Activated CD8-positive, alpha-beta memory T cell treated with anti-CD3 and anti-CD28 coated beads, Interleukin-2, amount 50 U/mL, for 1 hour (primary cell): ENCODE results near the gene PLA2R1.

Experiments used
- DNase-seq: peaks from one replicate; pipeline ENCODE4 v3.0.0-alpha.2; 2020; ENCODE audit errors: extremely low read depth

Gene PLA2R1

GRCh38 chr2:159933727-159934049, 128.7 kb downstream of the PLA2R1 start:
- no peak for DNase-seq

- DNase-seq, result no peak
Observed at GRCh38 chr2:159933040-159933726, 129.2 kb downstream of the PLA2R1 start.

DNA sequence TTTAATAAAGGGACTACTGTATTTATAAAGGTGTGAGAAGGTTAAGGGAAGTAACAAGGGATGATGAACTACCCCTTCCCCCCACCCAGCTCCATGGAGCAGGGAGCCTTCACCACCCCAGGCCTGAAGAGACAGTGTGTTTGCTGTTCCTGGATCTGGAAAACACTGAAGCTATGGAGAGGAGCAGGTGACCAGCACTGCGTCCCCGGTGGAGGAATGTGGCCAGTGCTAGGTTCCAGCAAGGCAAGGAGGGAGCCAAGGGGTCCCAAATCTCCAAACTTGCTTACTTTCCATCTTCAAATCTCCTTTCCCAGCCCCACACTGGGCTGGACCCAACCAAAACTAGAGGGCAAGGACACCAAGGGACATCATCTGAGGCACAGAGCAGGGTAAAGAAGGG, 135.7 kb downstream of the PLA2R1 start:
- DNase-seq, result no peak

GRCh38 chr2:159925975-159926374, 136.4 kb downstream of the PLA2R1 start:
- no peak for DNase-seq

DNA sequence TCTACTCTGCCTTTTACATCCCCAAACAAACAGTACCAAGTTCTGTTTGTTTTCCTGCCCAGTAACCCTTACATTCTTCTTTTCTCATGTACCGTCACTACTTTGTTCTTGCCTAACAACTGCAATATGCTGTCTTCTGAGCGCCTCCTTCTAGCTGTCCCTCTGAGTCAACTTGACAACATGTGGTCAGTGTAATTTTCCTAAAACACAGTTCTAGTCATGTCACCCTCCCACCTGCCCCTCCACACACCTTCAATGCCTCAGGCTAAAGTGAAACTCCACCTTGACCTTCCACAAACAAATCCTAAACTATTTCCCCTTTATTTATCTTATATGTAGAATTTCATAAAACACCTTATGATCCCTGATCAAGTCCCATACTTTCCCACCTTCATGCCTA, 139.9 kb downstream of the PLA2R1 start:
- DNase-seq, result no peak

- DNase-seq, result no peak
Observed at GRCh38 chr2:159921752-159922404, 140.5 kb downstream of the PLA2R1 start.

DNA sequence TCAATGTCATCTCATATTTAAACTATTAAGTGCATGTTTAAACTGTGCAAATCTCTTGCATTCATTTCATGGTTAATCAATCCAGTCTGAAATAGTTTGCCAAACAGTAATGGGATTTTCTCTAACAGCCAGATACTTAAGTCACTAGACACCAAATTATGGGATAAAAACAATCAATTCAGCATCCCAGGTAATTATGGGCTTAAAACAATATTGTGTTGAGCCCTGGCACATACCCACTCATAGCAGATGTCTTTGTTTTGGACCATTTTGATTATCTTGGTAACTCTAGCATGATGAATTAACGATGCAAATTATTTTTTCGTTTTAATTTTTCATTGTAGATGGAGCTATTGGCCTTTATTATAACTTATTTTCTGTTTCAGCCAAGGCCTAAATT, 145.9 kb downstream of the PLA2R1 start:
- DNase-seq, result no peak

DNA sequence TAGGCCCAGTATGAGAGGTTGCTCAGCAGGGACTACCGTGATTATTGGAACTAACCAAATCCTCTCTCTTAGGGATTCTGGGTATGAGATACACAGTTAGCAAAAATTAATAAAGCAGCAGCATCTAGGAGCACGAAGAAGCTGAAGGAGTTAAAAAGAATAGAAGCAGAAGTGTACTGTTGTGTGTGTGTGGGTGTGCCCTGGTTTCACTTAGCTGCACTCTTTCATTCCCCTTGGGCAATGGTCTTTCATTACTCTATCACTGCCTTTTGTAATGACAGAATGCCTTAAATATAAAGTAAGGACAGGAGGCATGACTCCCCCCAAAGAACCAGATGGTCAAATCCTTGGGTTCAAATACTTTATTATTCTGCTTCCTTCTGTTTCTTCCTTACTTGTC, 148.5 kb downstream of the PLA2R1 start:
- DNase-seq, result no peak

DNA sequence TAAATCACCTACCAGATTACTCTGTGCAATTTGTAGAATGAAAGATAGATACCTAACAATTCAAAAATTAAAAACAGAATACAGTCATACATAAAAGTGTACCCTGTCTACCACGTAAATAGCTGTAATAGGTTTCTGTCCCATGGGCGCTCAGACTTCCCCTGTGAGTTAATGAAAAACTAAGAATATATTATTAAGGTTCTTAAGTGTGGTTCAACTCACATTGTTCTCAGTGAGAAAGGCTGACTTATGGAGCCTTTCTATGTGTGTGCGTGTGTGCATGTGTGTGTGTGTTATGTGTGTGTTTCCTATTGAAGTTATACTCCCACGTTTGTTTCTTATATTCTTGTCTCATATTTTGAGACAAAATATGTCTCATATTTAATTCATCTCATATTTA, 149.8 kb downstream of the PLA2R1 start:
- DNase-seq, result no peak

- no peak for DNase-seq
Observed at GRCh38 chr2:159910951-159911350, 151.5 kb downstream of the PLA2R1 start.

- no peak for DNase-seq
Observed at GRCh38 chr2:159908623-159909022, 153.8 kb downstream of the PLA2R1 start.

- DNase-seq, result no peak
Observed at GRCh38 chr2:159907909-159908308, 154.5 kb downstream of the PLA2R1 start.

DNA sequence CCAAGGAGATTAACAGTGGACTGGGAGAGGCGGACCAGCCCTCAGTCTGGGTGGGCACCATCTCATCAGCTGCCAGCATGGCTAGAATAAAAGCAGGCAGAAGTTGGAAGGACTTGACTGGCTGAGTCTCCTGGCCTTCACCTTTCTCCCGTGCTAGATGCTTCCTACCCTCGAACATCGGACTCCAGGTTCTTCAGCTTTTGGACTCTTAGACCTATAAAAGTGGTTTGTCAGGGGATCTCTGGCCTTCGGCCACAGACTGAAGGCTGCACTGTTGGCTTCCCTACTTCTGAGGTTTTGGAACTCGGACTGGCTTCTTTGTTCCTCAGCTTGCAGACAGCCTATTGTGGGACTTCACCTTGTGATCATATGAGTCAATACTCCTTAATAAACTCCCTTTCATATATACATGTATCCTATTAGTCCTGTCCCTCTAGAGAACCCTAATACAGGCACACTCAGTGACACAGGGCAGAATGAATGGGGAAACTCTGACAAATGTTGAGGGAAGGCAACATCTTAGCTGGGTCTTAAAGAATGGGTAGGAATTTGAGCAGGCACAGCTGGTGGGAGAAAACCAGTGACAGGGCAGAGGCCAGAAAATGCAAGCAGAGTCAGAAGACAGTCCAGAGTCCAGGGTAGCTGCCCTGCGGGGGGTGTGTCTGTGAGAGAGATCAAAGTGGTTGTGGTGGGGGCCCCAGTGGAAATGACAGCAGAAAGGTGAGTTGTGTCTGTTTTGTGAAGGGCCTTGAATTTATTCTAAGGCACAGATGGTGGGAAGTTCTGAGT, 156.3 kb downstream of the PLA2R1 start:
- DNase-seq, result no peak

DNA sequence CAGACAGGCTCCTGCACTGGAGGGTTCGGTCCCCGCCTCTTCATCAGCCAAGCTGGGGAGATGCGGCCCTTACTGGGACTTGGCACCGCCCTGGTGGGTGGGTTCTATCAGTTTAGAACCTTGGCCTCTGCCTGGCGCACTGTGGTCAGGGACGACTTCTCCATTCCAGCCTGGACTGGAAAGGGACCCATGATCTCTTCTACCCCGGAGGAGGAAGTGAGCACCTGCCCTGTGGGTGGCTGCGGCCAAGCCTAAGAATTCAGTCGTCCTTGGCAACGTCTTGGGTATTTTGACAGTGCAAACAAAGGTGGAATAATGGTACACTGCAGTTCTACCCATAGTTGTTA, 157.5 kb downstream of the PLA2R1 start:
- no peak for DNase-seq

DNA sequence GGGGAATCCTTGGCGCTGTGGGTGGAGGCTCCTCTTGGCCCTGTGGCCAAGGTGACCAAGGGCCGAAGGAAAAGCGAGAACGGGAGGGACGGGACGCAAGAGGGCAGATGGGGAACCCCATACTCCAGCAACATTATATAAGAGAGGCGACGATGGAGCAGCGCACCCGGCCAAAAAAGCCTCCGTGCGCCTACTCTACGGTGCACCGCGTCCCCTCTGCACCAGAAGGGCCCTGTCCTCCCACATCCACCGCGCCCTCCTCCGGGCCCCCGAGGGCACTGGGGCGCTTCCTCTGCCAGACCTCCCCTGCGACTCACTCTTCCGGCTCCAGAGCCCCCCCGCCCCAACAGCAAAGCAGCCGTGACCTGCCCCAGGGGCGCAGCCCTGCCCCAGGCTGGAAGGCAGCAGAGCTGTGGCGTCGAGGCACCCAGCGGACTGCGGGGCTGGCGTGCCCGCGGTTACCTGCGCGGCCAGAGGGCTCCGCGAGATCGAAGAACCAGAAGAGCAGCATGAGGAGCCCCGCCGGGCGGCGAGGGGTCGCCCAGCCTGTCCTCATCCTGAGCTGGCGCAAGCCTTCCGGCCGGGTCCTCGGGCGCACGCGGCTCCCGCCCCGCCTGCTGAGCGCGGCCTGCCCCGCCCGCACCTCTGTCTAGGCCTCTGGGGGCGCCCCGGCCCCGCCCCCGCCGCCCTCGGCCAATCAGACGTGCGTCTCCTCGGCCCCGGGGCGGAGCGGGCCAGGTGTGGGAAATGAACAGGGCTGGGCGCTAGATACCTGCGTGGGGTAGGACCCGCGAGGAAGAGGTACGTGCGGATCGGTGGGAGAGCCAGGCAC, 158.1 kb downstream of the PLA2R1 start, which contains the start of gene LY75:
TSS of gene LY75 (minus strand) at position 630 of the 832 bp plus-strand sequence.
- DNase-seq, result no peak

GRCh38 chr2:159903443-159904126, 158.8 kb downstream of the PLA2R1 start:
- no peak for DNase-seq

DNA sequence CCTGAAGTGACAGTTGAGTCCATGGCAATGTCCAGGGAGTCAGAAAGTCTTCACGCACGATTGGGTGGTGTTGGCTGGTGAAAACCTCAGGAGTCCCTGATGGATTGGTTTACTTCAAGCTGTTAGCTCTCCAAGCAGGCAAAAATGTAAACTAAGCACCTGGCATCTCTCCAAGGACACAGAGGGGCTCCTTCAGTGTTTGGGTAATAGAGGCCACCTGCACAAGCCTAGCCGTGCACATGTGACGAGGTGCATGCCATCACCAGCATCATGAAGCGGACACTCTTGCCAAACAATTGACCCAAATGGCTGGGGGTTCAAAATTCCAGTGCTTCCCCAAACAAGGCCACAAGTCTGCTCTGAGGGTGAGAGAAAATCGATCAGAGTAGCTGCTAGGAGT, 159.7 kb downstream of the PLA2R1 start:
- no peak for DNase-seq

DNA sequence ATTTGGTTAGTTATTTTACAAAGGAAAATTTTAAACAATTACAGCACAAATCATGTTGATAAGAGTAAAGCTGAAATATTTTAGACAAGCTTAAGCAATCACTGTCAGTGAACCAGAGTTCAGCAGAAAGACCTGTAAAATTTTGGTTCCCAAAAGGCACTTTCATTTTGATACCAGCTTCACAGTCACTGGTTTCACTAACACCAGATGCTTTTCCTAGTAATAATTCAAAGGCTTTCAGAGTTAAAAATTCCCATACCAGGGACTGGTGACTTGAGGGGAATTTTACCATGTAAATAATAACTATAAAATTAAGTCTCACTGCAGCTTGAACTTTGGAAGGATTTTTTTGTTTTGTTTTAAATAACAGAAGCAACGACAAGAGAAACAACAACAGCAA, 162.1 kb downstream of the PLA2R1 start:
- DNase-seq, result no peak

GRCh38 chr2:159898441-159898840, 164.0 kb downstream of the PLA2R1 start:
- no peak for DNase-seq

- no peak for DNase-seq
Observed at GRCh38 chr2:159897720-159898119, 164.7 kb downstream of the PLA2R1 start.

- DNase-seq, result no peak
Observed at GRCh38 chr2:159897081-159897480, 165.3 kb downstream of the PLA2R1 start.
